Transverse colon (tissue), 4 donors: Measurements from ENCODE around the gene KASH5. TPM values are rescaled to one million over a fixed set of nuclear protein-coding genes. Genes with fewer than 3 reads are reported as not detected.
"Not testable (repeated sequence)": the region's sequence is repeated elsewhere in the genome, so short reads cannot be mapped to it uniquely, and the experiment has no call there.

Experiments
- DNase-seq: peaks from one replicate; pipeline ENCODE4 v3.0.0-alpha.2; 2019
- H3K27ac ChIP-seq, 4 donors: fragments of 200-600 bp; sonication (generic); 2 replicates each; pipeline ENCODE4 v1.5.1; 2016 to 2018; ENCODE audit warnings: inconsistent platforms in 4 of 4
- H3K27me3 ChIP-seq: fragments of 200-600 bp; sonication (generic); 2 replicates; pipeline ENCODE4 v1.5.1; 2017; ENCODE audit warnings: inconsistent platforms
- H3K36me3 ChIP-seq, 4 donors: fragments of 200-600 bp; sonication (generic); 2 replicates each; pipeline ENCODE4 v1.5.1; 2017 to 2019; ENCODE audit warnings: inconsistent platforms in 4 of 4
- H3K4me1 ChIP-seq, 4 donors: fragments of 200-600 bp; sonication (generic); 2 replicates each; pipeline ENCODE4 v1.5.1; 2017 to 2020; ENCODE audit warnings: inconsistent platforms in 4 of 4
- H3K4me3 ChIP-seq, 4 donors: fragments of 200-600 bp; sonication (generic); 1 replicate in 1 of 4; 2 replicates in 3 of 4; pipeline versions ENCODE4 v1.5.1 to v1.6.1; 2017 to 2019; ENCODE audit warnings: inconsistent platforms in 4 of 4
- H3K9me3 ChIP-seq, 2 donors: fragments of 200-600 bp; sonication (generic); 2 replicates each; pipeline ENCODE4 v1.5.1; 2017 to 2019; ENCODE audit warnings: inconsistent platforms in 2 of 2
- EP300 ChIP-seq: sonication (generic); formaldehyde crosslinking; IDR thresholded peaks from one replicate; pipeline ENCODE4 v1.6.1; 2017; ENCODE audit warnings: antibody characterized with exemption, low read depth
- POLR2A ChIP-seq: fragments of 450-650 bp; IDR thresholded peaks from one replicate; pipeline ENCODE4 v1.6.1; 2016; ENCODE audit warnings: antibody characterized with exemption, mild to moderate bottlenecking, moderate library complexity
- POLR2AphosphoS5 ChIP-seq, 3 donors: sonication (generic); formaldehyde crosslinking; IDR thresholded peaks; one replicate each; pipeline ENCODE4 v1.6.1; 2016; ENCODE audit warnings: antibody characterized with exemption in 3 of 3
- WGBS, 2 donors: methylation state at CpG; one replicate each; pipeline ENCODE4 v1.1.5; 2018; ENCODE audit warnings: low coverage in 1 of 2; 5-methylcytosine and 5-hydroxymethylcytosine counted together
- in situ Hi-C, 4 donors: fragments of 200-750 bp; cut with MboI; loops; one replicate each; pipeline versions ENCODE4 v1.15.0 to v1.15.1; 2017; ENCODE audit warnings: low sequenced_read_pairs in 3 of 4, low pct_ligation_motif_present in 1 of 4, low pct_unique_long_range_greater_than_20kb in 1 of 4
- intact Hi-C: fragments of 100-400 bp; cut with DNase I; formaldehyde crosslinking; loops from one replicate; pipeline ENCODE4 v1.15.1; 2023; ENCODE audit warnings: low total_unique reads
- total RNA-seq, 4 donors: library from RNA; depleted of rRNA; stranded (reverse); fragments of >200 nt; gene quantifications; one replicate each; pipeline ENCODE4 v1.1.0, GENCODE V29; 2016
- TF ChIP-seq, protein P1 (sequence below), 5 experiments: fragments of 200-600 bp in 3 of 5; fragments of 450-650 bp in 2 of 5; sonication (generic) in 3 of 5; IDR thresholded peaks; 1 replicate in 2 of 5; 2 replicates in 3 of 5; pipeline ENCODE4 v1.5.1; 2016 to 2017; ENCODE audit warnings: antibody characterized with exemption in 5 of 5, inconsistent platforms in 3 of 5, mild to moderate bottlenecking in 2 of 5, moderate library complexity in 1 of 5

The KASH5 gene
- total RNA-seq, 4 donors from 2014 or later = not detected

- Histone ChIP-seq H3K4me1 (peaks cover 4 to 46% (median 8%) of the 10 kb centered on the region in 4 donors), H3K27ac (peak overlapping the region; percentile 58 to 79 (median 64)), H3K27me3 (no peaks in the 10 kb centered on the region), H3K36me3 (peaks cover 0 to 5% (median 0%) of the 10 kb centered on the region in 4 donors), H3K9me3 (no peaks in the 10 kb centered on the region), H3K4me3 (no peak overlapping the region)
- in situ Hi-C loops = no loop called here
- WGBS, 2 donors = 88 to 94% methylated on average over 5 of the region's 5 CpGs
- TF ChIP-seq EP300 = no peak
- no peak for TF ChIP-seq POLR2AphosphoS5 (IDR thresholded peaks at IDR 0.05)
- no peak for TF ChIP-seq POLR2A
- TF ChIP-seq, protein P1, sequence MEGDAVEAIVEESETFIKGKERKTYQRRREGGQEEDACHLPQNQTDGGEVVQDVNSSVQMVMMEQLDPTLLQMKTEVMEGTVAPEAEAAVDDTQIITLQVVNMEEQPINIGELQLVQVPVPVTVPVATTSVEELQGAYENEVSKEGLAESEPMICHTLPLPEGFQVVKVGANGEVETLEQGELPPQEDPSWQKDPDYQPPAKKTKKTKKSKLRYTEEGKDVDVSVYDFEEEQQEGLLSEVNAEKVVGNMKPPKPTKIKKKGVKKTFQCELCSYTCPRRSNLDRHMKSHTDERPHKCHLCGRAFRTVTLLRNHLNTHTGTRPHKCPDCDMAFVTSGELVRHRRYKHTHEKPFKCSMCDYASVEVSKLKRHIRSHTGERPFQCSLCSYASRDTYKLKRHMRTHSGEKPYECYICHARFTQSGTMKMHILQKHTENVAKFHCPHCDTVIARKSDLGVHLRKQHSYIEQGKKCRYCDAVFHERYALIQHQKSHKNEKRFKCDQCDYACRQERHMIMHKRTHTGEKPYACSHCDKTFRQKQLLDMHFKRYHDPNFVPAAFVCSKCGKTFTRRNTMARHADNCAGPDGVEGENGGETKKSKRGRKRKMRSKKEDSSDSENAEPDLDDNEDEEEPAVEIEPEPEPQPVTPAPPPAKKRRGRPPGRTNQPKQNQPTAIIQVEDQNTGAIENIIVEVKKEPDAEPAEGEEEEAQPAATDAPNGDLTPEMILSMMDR (IDR thresholded peaks at IDR 0.05) = no peak
- no peak for DNase-seq
- intact Hi-C loops = no loop called here
These were observed 68.3 kb downstream of the KASH5 start for GRCh38 chr19:49456326-49456725.

DNA sequence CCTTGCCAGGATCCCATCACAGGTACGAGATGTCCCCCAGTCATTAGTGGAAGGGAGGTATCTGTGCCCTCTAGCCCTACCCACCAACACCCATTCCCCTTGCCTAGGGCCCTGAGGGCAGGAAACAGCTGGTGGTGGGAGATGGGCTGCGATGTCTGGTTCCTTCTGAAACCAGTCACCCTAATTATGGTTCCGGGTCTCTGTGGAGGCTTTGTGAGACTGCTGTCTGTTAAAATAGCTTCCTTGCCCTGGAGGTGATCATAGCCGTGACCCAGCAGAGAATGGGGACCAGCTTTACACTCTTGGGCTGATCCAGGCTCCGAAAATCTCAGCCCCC lies 70.5 kb downstream of the KASH5 start:
- peaks cover 4 to 36% (median 8%) of the 10 kb centered on the region in 4 donors for H3K4me1 ChIP-seq
- H3K4me3 ChIP-seq = no peak overlapping the region
- 82% methylated on average over 5 of the region's 5 CpGs; no CpG with 5 or more reads in 1 of the 2 donors for WGBS, 2 donors
- TF ChIP-seq POLR2A = no peak
- TF ChIP-seq, protein P1 (IDR thresholded peaks at IDR 0.05) = no peak
- no peak for TF ChIP-seq POLR2AphosphoS5 (IDR thresholded peaks at IDR 0.05)
- no peak for TF ChIP-seq EP300
- H3K36me3 ChIP-seq = peaks cover 0 to 5% (median 0%) of the 10 kb centered on the region in 4 donors
- H3K27ac ChIP-seq = peak overlapping the region; percentile 45 to 79 (median 64)
- H3K9me3 ChIP-seq = no peaks in the 10 kb centered on the region
- H3K27me3 ChIP-seq = no peaks in the 10 kb centered on the region
- in situ Hi-C loops (no loop called here), intact Hi-C loops (no loop called here)
- no peak for DNase-seq

DNA sequence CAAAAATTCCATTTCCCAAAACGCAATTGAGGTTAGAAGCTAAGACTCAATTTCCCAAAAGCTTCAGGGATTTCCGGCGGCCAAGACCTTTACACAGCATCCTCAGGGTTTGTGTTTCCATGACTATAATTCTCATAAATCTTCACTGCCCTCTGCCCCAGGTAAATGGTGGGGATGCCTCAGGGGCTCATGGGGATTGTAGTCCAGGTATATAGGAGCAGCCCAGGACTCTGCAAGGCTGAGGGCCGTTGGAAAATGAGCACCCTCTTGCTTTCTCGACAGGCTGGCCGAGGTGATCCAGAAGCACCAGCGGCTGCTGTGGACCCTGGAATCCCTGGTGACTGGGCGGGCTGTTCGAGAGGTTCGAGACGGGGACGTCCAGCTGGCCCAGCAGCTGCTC lies 71.3 kb downstream of the KASH5 start:
- Histone ChIP-seq H3K27ac (no peak overlapping the region), H3K9me3 (no peaks in the 10 kb centered on the region), H3K4me1 (peaks cover 2 to 28% (median 5%) of the 10 kb centered on the region in 4 donors), H3K4me3 (no peak overlapping the region), H3K36me3 (peaks cover 0 to 5% (median 0%) of the 10 kb centered on the region in 4 donors), H3K27me3 (no peaks in the 10 kb centered on the region)
- 89% methylated on average over 12 of the region's 12 CpGs; no CpG with 5 or more reads in 1 of the 2 donors for WGBS, 2 donors
- intact Hi-C loops (no loop called here), in situ Hi-C loops (no loop called here)
- no peak for DNase-seq
- TF ChIP-seq POLR2AphosphoS5 (IDR thresholded peaks at IDR 0.05) (no peak), POLR2A (no peak), EP300 (no peak)

- no CpG with 5 or more reads among the region's 1 CpG for WGBS, 2 donors
- H3K4me1 ChIP-seq = peaks cover 0 to 17% (median 2%) of the 10 kb centered on the region in 4 donors
- H3K9me3 ChIP-seq = not testable (repeated sequence)
These were observed 73.1 kb downstream of the KASH5 start for GRCh38 chr19:49461130-49461529.

DNA sequence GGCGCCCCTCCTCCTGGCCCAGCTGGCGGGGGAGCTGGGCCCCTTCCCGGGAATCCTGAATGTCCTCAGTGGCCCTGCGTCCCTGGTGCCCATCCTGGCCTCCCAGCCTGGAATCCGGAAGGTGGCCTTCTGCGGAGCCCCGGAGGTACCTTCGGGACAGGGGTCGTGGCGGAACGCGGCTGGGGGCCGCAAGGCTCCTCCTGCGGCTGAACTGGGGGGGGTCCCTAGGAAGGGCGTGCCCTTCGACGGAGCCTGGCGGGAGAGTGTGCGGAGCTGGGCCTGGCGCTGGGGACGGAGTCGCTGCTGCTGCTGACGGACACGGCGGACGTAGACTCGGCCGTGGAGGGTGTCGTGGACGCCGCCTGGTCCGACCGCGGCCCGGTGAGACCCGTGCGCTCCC lies 73.6 kb downstream of the KASH5 start:
- Histone ChIP-seq H3K9me3 (no peaks in the 10 kb centered on the region), H3K4me3 (no peak overlapping the region), H3K36me3 (peaks cover 0 to 14% (median 2%) of the 10 kb centered on the region in 4 donors), H3K4me1 (peaks cover 0 to 15% (median 2%) of the 10 kb centered on the region in 4 donors), H3K27me3 (no peaks in the 10 kb centered on the region), H3K27ac (no peak overlapping the region)
- DNase-seq = no peak
- in situ Hi-C loops (no loop called here), intact Hi-C loops (no loop called here)
- WGBS, 2 donors = 98% methylated on average over 37 of the region's 37 CpGs; no CpG with 5 or more reads in 1 of the 2 donors
- TF ChIP-seq POLR2A (no peak), POLR2AphosphoS5 (IDR thresholded peaks at IDR 0.05) (no peak), EP300 (no peak)
- TF ChIP-seq, protein P1 (IDR thresholded peaks at IDR 0.05) = no peak

More at GRCh38 chr19:49461130-49461529, 73.1 kb downstream of the KASH5 start:
- peaks cover 0 to 14% (median 2%) of the 10 kb centered on the region in 4 donors for H3K36me3 ChIP-seq
- intact Hi-C loops, H3K27ac ChIP-seq, H3K27me3 ChIP-seq, in situ Hi-C loops, H3K4me3 ChIP-seq, DNase-seq: not testable (repeated sequence)
